GM18951 (cell line): Measurements from ENCODE around the gene INHBA.

Experiments used
- POLR2A ChIP-seq: IDR thresholded peaks from 4 replicates; pipeline ENCODE4 v1.6.1; 2011; ENCODE audit warnings: mild to moderate bottlenecking; ENCODE audit not compliant: insufficient read length, insufficient read depth; ENCODE audit errors: extremely low read depth
- in situ Hi-C: fragments of 300-500 bp; cut with MboI; formaldehyde crosslinking; loops from one replicate; pipeline ENCODE4 v1.12.0; 2022; ENCODE audit warnings: low sequenced_read_pairs, mixed read lengths, inconsistent platforms; ENCODE audit not compliant: unreplicated experiment

The INHBA gene

DNA sequence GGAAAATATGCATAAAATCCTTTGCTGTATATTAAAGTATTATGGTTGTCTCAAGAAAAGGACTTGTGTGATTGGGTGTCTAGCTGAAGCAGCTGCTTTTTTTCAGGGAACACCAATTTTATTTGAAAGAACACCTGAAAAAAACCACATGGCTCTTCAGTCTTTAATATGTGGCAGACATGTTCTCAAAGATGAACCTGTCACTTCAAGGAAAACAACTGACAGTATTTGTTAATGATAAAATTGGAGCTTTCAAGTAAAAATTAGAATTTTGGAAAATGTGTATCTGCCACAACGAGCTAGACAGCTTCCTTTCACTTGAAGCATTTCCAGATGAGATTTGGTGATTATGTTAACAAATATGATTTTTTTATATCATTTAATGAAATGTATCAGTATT is 59.3 kb downstream of the INHBA start:
- no peak for TF ChIP-seq POLR2A
- in situ Hi-C loops = no loop called here

DNA sequence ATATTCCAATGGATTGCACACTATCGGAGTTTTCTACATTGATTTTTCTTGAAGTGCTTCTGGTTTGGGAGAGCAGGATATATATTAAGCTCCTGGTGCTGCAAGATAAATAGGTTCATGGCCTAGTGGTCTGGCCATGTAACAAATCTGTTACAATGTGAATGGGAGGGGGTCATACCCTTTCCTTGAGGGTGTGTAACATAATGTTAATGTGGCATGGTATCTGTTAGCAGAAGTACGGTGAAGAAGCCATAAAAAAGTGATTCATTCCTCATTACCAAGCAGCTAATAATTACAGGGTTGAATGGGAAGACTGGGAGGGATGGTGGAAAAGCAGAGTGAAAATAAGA is 61.2 kb downstream of the INHBA start:
- in situ Hi-C loops = no loop called here
- no peak for TF ChIP-seq POLR2A

DNA sequence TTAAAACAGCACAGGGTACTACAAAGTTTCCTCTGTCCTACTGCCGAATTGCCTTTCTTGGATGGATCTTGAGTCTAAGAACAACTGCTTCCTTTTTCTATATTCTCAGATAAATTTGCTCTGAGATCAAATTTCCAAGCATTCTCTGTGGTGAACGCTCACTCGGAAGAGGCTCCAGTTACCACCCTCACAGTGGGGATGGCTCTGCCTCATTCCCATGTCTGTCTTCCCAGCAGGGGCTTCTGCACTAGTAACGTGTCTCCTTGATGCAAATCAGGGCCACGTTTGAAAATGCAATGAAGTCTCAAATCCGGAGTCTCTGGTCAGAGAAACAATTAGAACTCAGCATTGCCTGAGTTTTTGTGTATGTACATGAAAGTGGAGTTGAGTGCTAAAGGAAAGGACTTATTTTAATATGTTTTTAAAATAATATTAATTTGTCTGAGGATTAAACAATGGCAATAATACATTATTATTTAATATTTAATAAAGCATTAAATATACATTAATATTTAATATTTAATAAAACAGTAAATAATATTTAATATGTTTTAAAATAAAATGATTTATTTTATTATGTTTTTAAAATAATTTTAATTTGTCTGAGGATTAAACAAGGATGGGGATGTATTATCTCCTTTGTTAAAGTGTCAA is 61.8 kb downstream of the INHBA start:
- TF ChIP-seq POLR2A = no peak
- in situ Hi-C loops = no loop called here

DNA sequence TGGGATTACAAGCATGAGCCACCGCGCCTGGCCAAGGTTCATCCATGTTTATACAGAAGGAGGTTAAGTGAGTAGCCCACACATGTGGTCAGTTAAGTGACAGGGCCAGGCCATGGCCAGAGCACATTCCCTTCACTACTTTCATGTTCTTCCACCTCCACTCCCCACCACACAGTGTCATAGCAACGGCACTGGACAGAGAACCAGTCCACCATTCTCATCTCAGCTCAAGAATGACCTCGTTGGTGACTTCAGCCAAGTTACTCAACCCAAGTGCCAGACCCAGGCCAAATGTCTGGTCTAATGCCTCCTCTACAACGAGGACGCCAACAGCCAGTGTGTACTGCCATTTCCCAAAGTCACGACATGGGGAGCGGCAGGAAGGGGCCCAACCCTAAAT is 62.4 kb downstream of the INHBA start:
- in situ Hi-C loops = no loop called here
- TF ChIP-seq POLR2A = no peak

DNA sequence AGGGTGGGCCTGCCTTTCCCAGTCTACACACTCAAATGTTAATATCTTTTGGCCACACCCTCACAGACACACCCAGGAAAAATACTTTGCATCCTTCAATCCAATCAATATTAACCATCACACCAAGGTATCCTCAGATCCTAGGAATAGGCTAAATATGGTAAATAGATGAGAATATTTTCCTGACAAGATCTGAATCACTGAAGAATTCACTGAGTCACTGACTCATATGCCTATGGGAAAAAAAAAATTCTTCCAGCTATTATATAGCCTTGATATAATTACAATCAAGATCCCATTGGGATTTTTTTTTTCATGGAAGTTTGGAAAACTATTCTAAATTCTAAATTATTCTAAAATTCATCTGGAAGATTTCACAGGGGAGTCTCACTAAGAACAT is 65.8 kb downstream of the INHBA start:
- in situ Hi-C loops = no loop called here
- no peak for TF ChIP-seq POLR2A
